HCT116 (cell line): ENCODE results near the gene DAPK1. TPM values are rescaled to one million over a fixed set of nuclear protein-coding genes. Genes with fewer than 3 reads are reported as not detected.

Experiments
- ATAC-seq: fragments of 200-7000 bp; cut with Tn5 transposase; 2 replicates; pipeline ENCODE4 v1.9.1; 2020; ENCODE audit warnings: mild to moderate bottlenecking, moderate library complexity
- BruUV-seq: library from RNA; stranded (reverse); fragments of 400-500 nt; replicated peaks from 2 replicates; lab custom pipeline; 2021; lab: Mats Ljungman, UMichigan
- CTCF ChIA-PET: fragments of 300-600 bp; sonication (Branson Sonifier 250); formaldehyde crosslinking; loops from one replicate; lab custom pipeline; 2021; ENCODE audit warnings: antibody characterized with exemption; lab: Charles Lee
- POLR2A ChIA-PET: fragments of 300-600, 350-600 bp; sonication (Branson Sonifier 250); formaldehyde crosslinking; loops from one replicate; lab custom pipeline; 2021; ENCODE audit warnings: antibody characterized with exemption; lab: Charles Lee
- RAD21 ChIA-PET, 2 experiments: fragments of 300-600 bp; sonication (Branson Sonifier 250); formaldehyde crosslinking; loops; one replicate each; lab custom pipeline; 2023; ENCODE audit warnings: low total read pairs in 2 of 2; ENCODE audit not compliant: uncharacterized antibody in 2 of 2, unreplicated experiment in 2 of 2, low non-redundant PET in 1 of 2; lab: Charles Lee
- DNase-seq: peaks from one replicate; pipeline ENCODE4 v3.0.0-alpha.2; 2010; ENCODE audit warnings: low read depth, low spot score
- H2AFZ ChIP-seq: fragments of 200-600 bp; shearing (Covaris generic), sonication (generic); 2 replicates; pipeline ENCODE4 v1.6.1; 2017; ENCODE audit warnings: low read depth, mixed run types, mixed read lengths, antibody characterized with exemption, low read length; ENCODE audit not compliant: poor library complexity, severe bottlenecking
- H3K27ac ChIP-seq: 2 replicates; pipeline ENCODE4 v1.5.1; 2012; ENCODE audit warnings: low read depth, low read length
- H3K27me3 ChIP-seq: fragments of 200-600 bp; sonication (generic); 2 replicates; pipeline ENCODE4 v1.6.1; 2016; ENCODE audit warnings: mixed run types, low read length, mixed read lengths; ENCODE audit not compliant: insufficient read depth
- H3K36me3 ChIP-seq, 2 experiments: fragments of 200-500 bp in 1 of 2; fragments of 200-600 bp in 1 of 2; sonication (Bioruptor generic) in 1 of 2; sonication (generic) in 1 of 2; 2 replicates each; pipeline versions ENCODE4 v1.5.1 to v1.6.1; 2014 to 2016; ENCODE audit warnings: low read length in 2 of 2, inconsistent platforms in 1 of 2, mixed read lengths in 1 of 2, mixed run types in 1 of 2; ENCODE audit not compliant: insufficient read depth in 2 of 2, control insufficient read depth in 1 of 2
- H3K4me1 ChIP-seq, 2 experiments: fragments of 200-600 bp in 1 of 2; sonication (generic) in 1 of 2; 2 replicates each; pipeline versions ENCODE4 v1.5.1 to v1.6.1; 2012 to 2017; ENCODE audit warnings: low read length in 2 of 2, inconsistent platforms in 1 of 2, mild to moderate bottlenecking in 1 of 2, mixed read lengths in 1 of 2, mixed run types in 1 of 2, moderate library complexity in 1 of 2; ENCODE audit not compliant: insufficient read depth in 2 of 2, control insufficient read depth in 1 of 2
- H3K4me2 ChIP-seq: fragments of 200-600 bp; sonication (generic); 2 replicates; pipeline ENCODE4 v1.6.1; 2017; ENCODE audit warnings: mixed run types, low read length, mixed read lengths
- H3K4me3 ChIP-seq, 2 experiments: fragments of 200-600 bp in 1 of 2; sonication (generic) in 1 of 2; replicated peaks in 1 of 2; 2 replicates each; pipeline ENCODE4 v1.5.1; 2011 to 2016; ENCODE audit warnings: low read length in 2 of 2, control low read depth in 1 of 2, low read depth in 1 of 2, mild to moderate bottlenecking in 1 of 2, mixed read lengths in 1 of 2, mixed run types in 1 of 2
- H3K79me2 ChIP-seq: fragments of 200-600 bp; sonication (generic); 2 replicates; pipeline ENCODE4 v1.6.1; 2017; ENCODE audit warnings: mild to moderate bottlenecking, mixed run types, low read length, moderate library complexity, mixed read lengths; ENCODE audit not compliant: insufficient read depth
- H3K9ac ChIP-seq: fragments of 200-600 bp; sonication (generic); 2 replicates; pipeline ENCODE4 v1.6.1; 2016; ENCODE audit warnings: low read length, mixed read lengths
- H3K9me2 ChIP-seq: fragments of 200-600 bp; sonication (generic), shearing (Covaris generic); 2 replicates; pipeline ENCODE4 v1.6.1; 2017; ENCODE audit warnings: mixed run types, mild to moderate bottlenecking, moderate library complexity; ENCODE audit not compliant: insufficient read depth
- H3K9me3 ChIP-seq, 2 experiments: fragments of 200-500 bp in 1 of 2; fragments of 200-600 bp in 1 of 2; sonication (Bioruptor generic) in 1 of 2; sonication (generic) in 1 of 2; 2 replicates each; pipeline ENCODE4 v1.6.1; 2014 to 2017; ENCODE audit warnings: low read length in 2 of 2, mixed read lengths in 2 of 2, inconsistent platforms in 1 of 2, low read depth in 1 of 2, mild to moderate bottlenecking in 1 of 2, mixed run types in 1 of 2, moderate library complexity in 1 of 2; ENCODE audit not compliant: control insufficient read depth in 1 of 2, insufficient read depth in 1 of 2
- H4K20me1 ChIP-seq: fragments of 200-600 bp; sonication (generic), shearing (Covaris generic); 2 replicates; pipeline ENCODE4 v1.6.1; 2017; ENCODE audit warnings: mixed run types, mild to moderate bottlenecking, moderate library complexity; ENCODE audit not compliant: insufficient read depth
- ATF3 ChIP-seq: IDR thresholded peaks from 2 replicates; pipeline ENCODE4 v1.6.1; 2012
- CBX3 ChIP-seq: IDR thresholded peaks from 2 replicates; pipeline ENCODE4 v1.6.1; 2012; ENCODE audit warnings: low read depth
- CEBPB ChIP-seq: IDR thresholded peaks from 2 replicates; pipeline ENCODE4 v1.6.1; 2012; ENCODE audit warnings: low read depth
- CTCF ChIP-seq, 3 experiments: fragments of 200-600 bp in 1 of 3; sonication (generic) in 1 of 3; IDR thresholded peaks in 2 of 3; conservative IDR thresholded peaks in 1 of 3; 2 replicates each; pipeline ENCODE4 v1.5.1; 2012 to 2017; ENCODE audit warnings: low read depth in 2 of 3, low read length in 2 of 3, antibody characterized with exemption in 1 of 3, borderline replicate concordance in 1 of 3, control low read depth in 1 of 3, mild to moderate bottlenecking in 1 of 3, mixed read lengths in 1 of 3, mixed run types in 1 of 3, moderate library complexity in 1 of 3; ENCODE audit not compliant: insufficient read depth in 1 of 3
- EGR1 ChIP-seq: IDR thresholded peaks from 2 replicates; pipeline ENCODE4 v1.6.1; 2012; ENCODE audit warnings: low read depth
- ELF1 ChIP-seq: IDR thresholded peaks from 2 replicates; pipeline ENCODE4 v1.6.1; 2012; ENCODE audit warnings: low read depth, borderline replicate concordance
- EZH2 ChIP-seq: fragments of 200-600 bp; sonication (generic); IDR thresholded peaks from 2 replicates; pipeline ENCODE4 v1.6.1; 2017; ENCODE audit warnings: antibody characterized with exemption, mixed run types
- EZH2phosphoT487 ChIP-seq: fragments of 200-600 bp; IDR thresholded peaks from 2 replicates; pipeline ENCODE4 v1.6.1; 2018; ENCODE audit warnings: antibody characterized with exemption, borderline replicate concordance
- JUND ChIP-seq: IDR thresholded peaks from 2 replicates; pipeline ENCODE4 v1.6.1; 2012
- MAX ChIP-seq: IDR thresholded peaks from 2 replicates; pipeline ENCODE4 v1.6.1; 2012
- POLR2A ChIP-seq: IDR thresholded peaks from 2 replicates; pipeline ENCODE4 v1.7.0; 2011; ENCODE audit warnings: borderline replicate concordance; ENCODE audit not compliant: insufficient read depth, insufficient read length; ENCODE audit errors: extremely low read depth
- RAD21 ChIP-seq: IDR thresholded peaks from 2 replicates; pipeline ENCODE4 v1.6.1; 2012; ENCODE audit warnings: low read depth, mild to moderate bottlenecking
- REST ChIP-seq: IDR thresholded peaks from 2 replicates; pipeline ENCODE4 v1.6.1; 2012; ENCODE audit warnings: low read depth
- SIN3A ChIP-seq: IDR thresholded peaks from 2 replicates; pipeline ENCODE4 v1.6.1; 2012; ENCODE audit warnings: low read depth
- SP1 ChIP-seq: IDR thresholded peaks from 2 replicates; pipeline ENCODE4 v1.6.1; 2012; ENCODE audit warnings: low read depth
- SRF ChIP-seq: IDR thresholded peaks from 2 replicates; pipeline ENCODE4 v1.6.1; 2012; ENCODE audit warnings: low read depth
- TCF7L2 ChIP-seq: IDR thresholded peaks from 2 replicates; pipeline ENCODE4 v1.7.0; 2011; ENCODE audit warnings: borderline replicate concordance, inconsistent platforms; ENCODE audit not compliant: insufficient read depth, insufficient read length; ENCODE audit errors: extremely low read depth
- ZBTB33 ChIP-seq: IDR thresholded peaks from 2 replicates; pipeline ENCODE4 v1.6.1; 2011; ENCODE audit warnings: mild to moderate bottlenecking, low read length, moderate library complexity; ENCODE audit not compliant: insufficient replicate concordance; ENCODE audit errors: extremely low read depth
- ZFX ChIP-seq: fragments of 450-650 bp; IDR thresholded peaks from 2 replicates; pipeline ENCODE4 v1.6.1; 2017
- ZNF274 ChIP-seq: fragments of 200-500 bp; sonication (Bioruptor generic); IDR thresholded peaks from 2 replicates; pipeline ENCODE4 v1.6.1; 2014; ENCODE audit warnings: mild to moderate bottlenecking, low read depth, low read length, inconsistent platforms
- intact Hi-C: fragments of 100-400 bp; cut with micrococcal nuclease; formaldehyde crosslinking; loops from 2 replicates; pipeline ENCODE4 v1.10.0; 2022
- total RNA-seq: library from RNA; stranded (reverse); gene quantifications from one replicate; pipeline ENCODE4 v1.2.1, GENCODE V29; 2021; ENCODE audit not compliant: unreplicated experiment

DAPK1 gene
- total RNA-seq, 1 experiment from 2014 or later = 5.6 TPM

- ATAC-seq (no peak), DNase-seq (no peak)
- H3K27ac ChIP-seq = no peak overlapping the region
- H3K4me1 ChIP-seq = no peaks in the 10 kb centered on the region
- no peaks in the 10 kb centered on the region; the same call in 1 of the 2 replicates for H4K20me1 ChIP-seq
- no peaks in the 10 kb centered on the region for H3K79me2 ChIP-seq
- H3K9me3 ChIP-seq = no peaks in the 10 kb centered on the region
- H3K4me2 ChIP-seq = no peak overlapping the region
- ChIA-PET RAD21 (no interaction called here), POLR2A (no interaction called here), CTCF (no interaction called here)
- H3K9me2 ChIP-seq = no peaks in the 10 kb centered on the region
- no peak overlapping the region for H3K4me3 ChIP-seq
- intact Hi-C loops = no loop called here
- no TSS peak for BruUV-seq
- no peak overlapping the region for H3K9ac ChIP-seq
- no peaks in the 10 kb centered on the region for H3K36me3 ChIP-seq
- no peak overlapping the region for H2AFZ ChIP-seq
- no peaks in the 10 kb centered on the region for H3K27me3 ChIP-seq
- TF ChIP-seq MAX (no peak), RAD21 (no peak), EZH2 (no peak), ELF1 (no peak), ATF3 (no peak), REST (no peak), SP1 (no peak), POLR2A (no peak), EGR1 (no peak), SIN3A (no peak), ZNF274 (no peak), TCF7L2 (no peak), ZFX (no peak), CTCF (IDR thresholded peaks at IDR 0.05 in 2 of 3, conservative IDR thresholded peaks at IDR 0.05 in 1 of 3; ENCODE audit: borderline replicate concordance in 1 of 3, insufficient read depth in 1 of 3, low read depth in 2 of 3, low read length in 2 of 3) (no peak), EZH2phosphoT487 (no peak), CEBPB (no peak), ZBTB33 (no peak), CBX3 (no peak), SRF (no peak), JUND (no peak)
These were observed 31.3 kb downstream of the DAPK1 start for GRCh38 chr9:87528969-87529368.
